GM23338 (cell line): ENCODE results near the gene SLC26A6. TPM values are rescaled to one million over a fixed set of nuclear protein-coding genes. Genes with fewer than 3 reads are reported as not detected.

ENCODE experiments used
- ATAC-seq: fragments of 200-7000 bp; cut with Tn5 transposase; 3 replicates; pipeline ENCODE4 v1.9.1; 2020
- DNase-seq: peaks from one replicate; pipeline ENCODE4 v3.0.0-alpha.2; 2015; ENCODE audit warnings: low spot score
- H2AFZ ChIP-seq: fragments of 200-600 bp; sonication (generic); 2 replicates; pipeline ENCODE4 v1.8.0; 2016; ENCODE audit warnings: antibody characterized with exemption, mild to moderate bottlenecking, moderate library complexity
- H3F3A ChIP-seq: fragments of 200-600 bp; sonication (generic); replicated peaks from 2 replicates; pipeline ENCODE4 v1.8.0; 2017; ENCODE audit warnings: antibody characterized with exemption, mixed run types, low read depth
- H3K27ac ChIP-seq: fragments of 200-600 bp; sonication (generic); 2 replicates; pipeline ENCODE4 v1.6.1; 2016; ENCODE audit warnings: low read depth
- H3K27me3 ChIP-seq: fragments of 200-600 bp; sonication (generic); 2 replicates; pipeline ENCODE4 v1.8.0; 2016; ENCODE audit warnings: mild to moderate bottlenecking, mixed run types, moderate library complexity; ENCODE audit not compliant: insufficient read depth
- H3K36me3 ChIP-seq: fragments of 200-600 bp; sonication (generic); 2 replicates; pipeline ENCODE4 v1.8.0; 2016; ENCODE audit warnings: mild to moderate bottlenecking; ENCODE audit not compliant: insufficient read depth
- H3K4me1 ChIP-seq: fragments of 200-600 bp; sonication (generic); 2 replicates; pipeline ENCODE4 v1.8.0; 2016; ENCODE audit warnings: mild to moderate bottlenecking, moderate library complexity; ENCODE audit not compliant: insufficient read depth
- H3K4me2 ChIP-seq: fragments of 200-600 bp; sonication (generic); 2 replicates; pipeline ENCODE4 v1.7.1; 2017; ENCODE audit warnings: mixed run types
- H3K4me3 ChIP-seq: fragments of 200-600 bp; sonication (generic); 2 replicates; pipeline ENCODE4 v1.6.1; 2016; ENCODE audit warnings: mixed run types
- H3K79me2 ChIP-seq: fragments of 200-600 bp; sonication (generic); replicated peaks from 2 replicates; pipeline ENCODE4 v1.8.0; 2017; ENCODE audit warnings: mild to moderate bottlenecking; ENCODE audit not compliant: insufficient read depth
- H3K9me2 ChIP-seq: fragments of 200-600 bp; sonication (generic); 2 replicates; pipeline ENCODE4 v1.8.0; 2017; ENCODE audit not compliant: insufficient read depth
- H4K20me1 ChIP-seq: fragments of 200-600 bp; sonication (generic); replicated peaks from 2 replicates; pipeline ENCODE4 v1.8.0; 2017; ENCODE audit warnings: mild to moderate bottlenecking; ENCODE audit not compliant: insufficient read depth
- H3K27ac Mint-ChIP-seq: 2 replicates; pipeline ENCODE4 v1.8.0; 2020; ENCODE audit warnings: inconsistent platforms, mild to moderate bottlenecking, moderate library complexity, mixed read lengths
- H3K27me3 Mint-ChIP-seq: 3 replicates; pipeline ENCODE4 v1.8.0; 2022; ENCODE audit warnings: low read depth, mild to moderate bottlenecking, moderate library complexity, mixed read lengths, inconsistent platforms; ENCODE audit not compliant: insufficient read depth, poor library complexity
- H3K36me3 Mint-ChIP-seq: 3 replicates; pipeline ENCODE4 v1.8.0; 2021; ENCODE audit warnings: low read depth, mild to moderate bottlenecking, inconsistent platforms, moderate library complexity, mixed read lengths
- H3K4me1 Mint-ChIP-seq: 3 replicates; pipeline ENCODE4 v1.8.0; 2020; ENCODE audit warnings: mild to moderate bottlenecking, inconsistent platforms, mixed read lengths
- H3K4me3 Mint-ChIP-seq: 3 replicates; pipeline ENCODE4 v1.8.0; 2021; ENCODE audit warnings: moderate library complexity, mild to moderate bottlenecking, inconsistent platforms, mixed read lengths
- H3K9me3 Mint-ChIP-seq: 3 replicates; pipeline ENCODE4 v1.8.0; 2020; ENCODE audit warnings: moderate library complexity, mild to moderate bottlenecking, inconsistent platforms, mixed read lengths
- CREB1 ChIP-seq: fragments of 250-450 bp; sonication (Bioruptor Pico); IDR thresholded peaks from 2 replicates; pipeline ENCODE4 v1.5.0; 2020; ENCODE audit warnings: low read depth, mild to moderate bottlenecking, moderate library complexity
- EZH2 ChIP-seq: fragments of 200-600 bp; sonication (generic); IDR thresholded peaks from one replicate; pipeline ENCODE4 v1.8.0; 2017; ENCODE audit warnings: antibody characterized with exemption, mild to moderate bottlenecking, low read depth; ENCODE audit not compliant: unreplicated experiment
- EZH2phosphoT487 ChIP-seq: fragments of 200-600 bp; sonication (generic); IDR thresholded peaks from one replicate; pipeline ENCODE4 v1.8.1; 2018; ENCODE audit warnings: antibody characterized with exemption; ENCODE audit not compliant: unreplicated experiment
- NANOG ChIP-seq: IDR thresholded peaks from 2 replicates; pipeline ENCODE4 v1.6.1; 2016; ENCODE audit warnings: antibody characterized with exemption, borderline replicate concordance
- POLR2AphosphoS5 ChIP-seq: IDR thresholded peaks from 2 replicates; pipeline ENCODE4 v1.6.1; 2016; ENCODE audit warnings: antibody characterized with exemption, low read depth
- STAT1 ChIP-seq: IDR thresholded peaks from one replicate; pipeline ENCODE4 v1.6.1; 2016; ENCODE audit warnings: antibody characterized with exemption; ENCODE audit not compliant: unreplicated experiment
- ZNF462 ChIP-seq: fragments of 250-450 bp; sonication (Bioruptor Pico); IDR thresholded peaks from 2 replicates; pipeline ENCODE4 v1.5.0; 2020; ENCODE audit warnings: mild to moderate bottlenecking, moderate library complexity
- polyA plus RNA-seq: library from polyadenylated mRNA; unstranded; fragments of >200 nt; fragmentation: Nextera tagmentation; extraction: Ambion mirVana; gene quantifications from 2 replicates; pipeline ENCODE4 v1.2.1, GENCODE V29; 2016
- total RNA-seq: library from RNA; depleted of rRNA; stranded (reverse); fragments of >200 nt; shearing (Covaris generic); gene quantifications from 2 replicates; pipeline ENCODE4 v1.2.3, GENCODE V29; 2014

Gene SLC26A6
- total and polyA plus RNA-seq, 2 experiments from 2014 or later, result 34.3 to 96.4 TPM

GRCh38 chr3:48594417-48595049 lies 40.7 kb downstream of the SLC26A6 start (continued):
- no peak for TF ChIP-seq ZNF462
- no peak for TF ChIP-seq CREB1 (CRISPR knock-in tag)
- no peak for TF ChIP-seq EZH2
- TF ChIP-seq POLR2AphosphoS5, result no peak

- Histone ChIP-seq H3K4me2 (no peak overlapping the region), H3K27ac (no peak overlapping the region), H3K9me2 (no peaks in the 10 kb centered on the region), H3K4me1 (peaks cover 17% of the 10 kb centered on the region; the same call in 1 of the 2 replicates), H3K79me2 (no peaks in the 10 kb centered on the region), H3F3A (0 out of 2 replicates have a peak, but pooled peaks cover 7% of the 10 kb centered on the region), H2AFZ (no peak overlapping the region), H3K27me3 (peaks cover 11% of the 10 kb centered on the region; the same call in 1 of the 2 replicates), H3K4me3 (no peak overlapping the region), H3K36me3 (no peaks in the 10 kb centered on the region), H4K20me1 (no peaks in the 10 kb centered on the region; the same call in 1 of the 2 replicates)
- H3K27me3 Mint-ChIP-seq, result peaks cover 22% of the 10 kb centered on the region
- DNase-seq (no peak), ATAC-seq (no peak)
- H3K9me3 Mint-ChIP-seq, result no peaks in the 10 kb centered on the region
- H3K27ac Mint-ChIP-seq, result no peak overlapping the region
- H3K4me1 Mint-ChIP-seq, result peaks cover 15% of the 10 kb centered on the region
- peaks cover 6% of the 10 kb centered on the region for H3K36me3 Mint-ChIP-seq
- no peak overlapping the region for H3K4me3 Mint-ChIP-seq
- no peak for TF ChIP-seq STAT1
- TF ChIP-seq EZH2, result no peak
- no peak for TF ChIP-seq CREB1 (CRISPR knock-in tag)
- no peak for TF ChIP-seq NANOG
- no peak for TF ChIP-seq POLR2AphosphoS5
- no peak for TF ChIP-seq ZNF462
- no peak for TF ChIP-seq EZH2phosphoT487
Measured at GRCh38 chr3:48593337-48593736, 41.9 kb downstream of the SLC26A6 start.
